MCF 10A (cell line): Measurements from ENCODE around the gene MFN2. TPM values are rescaled to one million over a fixed set of nuclear protein-coding genes. Genes with fewer than 3 reads are reported as not detected.

ENCODE experiments used
- BruUV-seq: library from RNA; stranded (reverse); fragments of 400-500 nt; replicated peaks from 2 replicates; lab custom pipeline; 2021; lab: Mats Ljungman, UMichigan
- CTCF ChIA-PET: fragments of 300-600 bp; sonication (Branson Sonifier 250); formaldehyde crosslinking; extraction: SDS; loops from one replicate; lab custom pipeline; 2021; ENCODE audit warnings: antibody characterized with exemption, inconsistent platforms; lab: Yijun Ruan, JAX
- POLR2A ChIA-PET: fragments of 300-600, 350-650 bp; sonication (Branson Sonifier 250); formaldehyde crosslinking; extraction: SDS; loops from one replicate; lab custom pipeline; 2020; ENCODE audit warnings: antibody characterized with exemption, inconsistent platforms; lab: Yijun Ruan, JAX
- DNase-seq: peaks from one replicate; pipeline ENCODE4 v3.0.0-alpha.2; 2018; ENCODE audit not compliant: unreplicated experiment
- H3K27ac Mint-ChIP-seq: one replicate; pipeline ENCODE4 v1.8.0; 2022; ENCODE audit warnings: mild to moderate bottlenecking, low read depth, mixed read lengths; ENCODE audit not compliant: unreplicated experiment
- H3K27me3 Mint-ChIP-seq: one replicate; pipeline ENCODE4 v1.8.0; 2022; ENCODE audit warnings: mixed read lengths; ENCODE audit not compliant: insufficient read depth, unreplicated experiment
- H3K36me3 Mint-ChIP-seq: one replicate; pipeline ENCODE4 v1.8.0; 2022; ENCODE audit warnings: mild to moderate bottlenecking, moderate library complexity, mixed read lengths; ENCODE audit not compliant: insufficient read depth, unreplicated experiment
- H3K4me1 Mint-ChIP-seq: one replicate; pipeline ENCODE4 v1.8.0; 2022; ENCODE audit warnings: mixed read lengths; ENCODE audit not compliant: insufficient read depth, unreplicated experiment
- H3K4me3 Mint-ChIP-seq: one replicate; pipeline ENCODE4 v1.8.0; 2022; ENCODE audit warnings: mild to moderate bottlenecking, moderate library complexity, mixed read lengths; ENCODE audit not compliant: unreplicated experiment
- H3K9me3 Mint-ChIP-seq: one replicate; pipeline ENCODE4 v1.8.0; 2022; ENCODE audit warnings: mixed read lengths; ENCODE audit not compliant: unreplicated experiment
- CTCF ChIP-seq: fragments of 200-600 bp; IDR thresholded peaks from one replicate; pipeline ENCODE4 v1.8.0; 2022; ENCODE audit warnings: antibody characterized with exemption, mild to moderate bottlenecking; ENCODE audit not compliant: unreplicated experiment
- intact Hi-C: fragments of 100-400 bp; cut with micrococcal nuclease; formaldehyde crosslinking; loops from 2 replicates; pipeline ENCODE4 v1.14.1; 2022
- total RNA-seq: library from RNA; stranded (reverse); gene quantifications from 2 replicates; pipeline ENCODE4 v1.2.3, GENCODE V29; 2022

Gene MFN2
- total RNA-seq, 1 experiment from 2014 or later = 105 TPM

GRCh38 chr1:11955221-11955620 is 25.0 kb upstream of the MFN2 start:
- DNase-seq = no peak
- POLR2A ChIA-PET = interaction anchor here (1.1 kb wide), 1 partner anchor 25 kb away, joined by 3 read pairs; the partner anchor contains the start of gene MFN2
- Mint-ChIP-seq H3K27ac (no peak overlapping the region), H3K9me3 (no peaks in the 10 kb centered on the region), H3K4me1 (no peaks in the 10 kb centered on the region), H3K27me3 (no peaks in the 10 kb centered on the region), H3K4me3 (no peak overlapping the region), H3K36me3 (peaks cover 27% of the 10 kb centered on the region)
- TF ChIP-seq CTCF = no peak
- intact Hi-C loops = no loop called here
- BruUV-seq = no TSS peak
- CTCF ChIA-PET = no interaction called here

- no peak for TF ChIP-seq CTCF
- ChIA-PET POLR2A (no interaction called here), CTCF (interaction anchor here (1.4 kb wide), 1 partner anchor 12 kb away, joined by 3 read pairs; no protein-coding TSS in a partner anchor)
- intact Hi-C loops = no loop called here
- no peak for DNase-seq
- no peaks in the 10 kb centered on the region for H3K4me1 Mint-ChIP-seq
- no peaks in the 10 kb centered on the region for H3K27me3 Mint-ChIP-seq
- no peak overlapping the region for H3K4me3 Mint-ChIP-seq
- peaks cover 24% of the 10 kb centered on the region for H3K36me3 Mint-ChIP-seq
- H3K27ac Mint-ChIP-seq = no peak overlapping the region
- no TSS peak for BruUV-seq
- no peaks in the 10 kb centered on the region for H3K9me3 Mint-ChIP-seq
Observed at GRCh38 chr1:11957398-11957797, 22.8 kb upstream of the MFN2 start.

DNA sequence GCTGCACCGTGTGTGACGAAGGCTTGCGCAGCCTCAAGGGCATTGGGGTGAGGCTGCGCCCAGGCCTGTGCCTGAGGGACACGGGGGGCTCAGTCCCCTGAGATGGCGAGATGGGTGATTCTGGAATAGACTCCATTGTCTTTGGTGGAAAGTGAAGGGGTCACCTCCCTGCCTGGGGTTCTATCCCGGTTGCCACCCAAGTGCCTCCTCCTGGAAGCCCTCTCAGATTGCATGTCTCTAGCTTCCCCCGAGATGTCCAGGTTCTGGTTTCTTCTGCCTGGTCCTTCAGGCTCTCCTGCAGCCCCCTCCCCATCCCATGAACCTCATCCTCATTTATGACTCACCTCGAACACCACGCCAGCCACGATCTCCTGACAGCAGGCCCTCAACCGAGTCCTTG is 22.3 kb upstream of the MFN2 start:
- H3K9me3 Mint-ChIP-seq = no peaks in the 10 kb centered on the region
- TF ChIP-seq CTCF = no peak
- no peak overlapping the region for H3K4me3 Mint-ChIP-seq
- intact Hi-C loops = no loop called here
- CTCF ChIA-PET = interaction anchor here (1.4 kb wide), 1 partner anchor 12 kb away, joined by 3 read pairs; no protein-coding TSS in a partner anchor
- no peaks in the 10 kb centered on the region for H3K27me3 Mint-ChIP-seq
- no peaks in the 10 kb centered on the region for H3K4me1 Mint-ChIP-seq
- BruUV-seq = no TSS peak
- POLR2A ChIA-PET = no interaction called here
- peaks cover 24% of the 10 kb centered on the region for H3K36me3 Mint-ChIP-seq
- no peak for DNase-seq
- H3K27ac Mint-ChIP-seq = no peak overlapping the region

DNA sequence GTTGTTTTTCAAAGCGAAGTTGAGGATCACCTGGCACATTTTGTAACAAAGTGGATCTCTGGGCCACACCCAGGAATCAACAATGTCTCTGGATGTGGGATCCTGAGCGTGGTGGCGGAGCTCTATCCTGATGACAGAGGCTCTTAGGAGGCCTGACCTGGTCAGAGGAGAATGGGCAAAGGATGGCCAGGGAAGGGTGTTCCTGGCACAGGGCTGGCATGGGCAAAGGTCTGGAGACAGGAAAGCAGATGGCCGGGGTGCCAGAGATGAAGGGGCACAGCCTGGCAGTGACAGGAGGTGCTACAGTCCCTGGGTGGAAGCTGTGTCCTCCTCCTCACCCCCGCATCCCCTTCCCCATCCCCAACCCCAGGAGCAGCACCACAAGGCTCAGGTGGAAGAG is 20.0 kb upstream of the MFN2 start:
- no TSS peak for BruUV-seq
- H3K9me3 Mint-ChIP-seq = no peaks in the 10 kb centered on the region
- intact Hi-C loops = no loop called here
- H3K36me3 Mint-ChIP-seq = peaks cover 27% of the 10 kb centered on the region
- no peaks in the 10 kb centered on the region for H3K27me3 Mint-ChIP-seq
- H3K27ac Mint-ChIP-seq = no peak overlapping the region
- no peak for DNase-seq
- no peak for TF ChIP-seq CTCF
- CTCF ChIA-PET = no interaction called here
- POLR2A ChIA-PET = no interaction called here
- H3K4me3 Mint-ChIP-seq = no peak overlapping the region
- no peaks in the 10 kb centered on the region for H3K4me1 Mint-ChIP-seq
